Skeletal muscle tissue (tissue), 4 donors: ENCODE measurements around the gene BCAS3. TPM values are rescaled to one million over a fixed set of nuclear protein-coding genes. Genes with fewer than 3 reads are reported as not detected.
"Not testable (repeated sequence)": the region's sequence is repeated elsewhere in the genome, so short reads cannot be mapped to it uniquely, and the experiment has no call there.

Experiments
- H3K27ac ChIP-seq: one replicate; pipeline ENCODE4 v1.7.0; 2013; ENCODE audit warnings: mild to moderate bottlenecking, low read depth, low read length, inconsistent platforms
- H3K27me3 ChIP-seq, 3 donors: one replicate each; pipeline ENCODE4 v1.7.0; 2013; ENCODE audit warnings: low read length in 3 of 3; ENCODE audit not compliant: control insufficient read depth in 3 of 3, insufficient read depth in 3 of 3
- H3K36me3 ChIP-seq, 3 donors: one replicate each; pipeline ENCODE4 v1.7.0; 2013; ENCODE audit warnings: low read length in 3 of 3; ENCODE audit not compliant: control insufficient read depth in 3 of 3, insufficient read depth in 3 of 3
- H3K4me1 ChIP-seq, 3 donors: one replicate each; pipeline ENCODE4 v1.7.0; 2013; ENCODE audit warnings: low read length in 3 of 3, mild to moderate bottlenecking in 3 of 3; ENCODE audit not compliant: control insufficient read depth in 3 of 3, insufficient read depth in 3 of 3
- H3K4me3 ChIP-seq, 3 donors: one replicate each; pipeline ENCODE4 v1.7.0; 2013; ENCODE audit warnings: low read length in 3 of 3
- H3K9ac ChIP-seq, 3 donors: one replicate each; pipeline ENCODE4 v1.7.0; 2013; ENCODE audit warnings: low read length in 3 of 3, mild to moderate bottlenecking in 3 of 3, moderate library complexity in 2 of 3, low read depth in 1 of 3
- H3K9me3 ChIP-seq, 3 donors: one replicate each; pipeline ENCODE4 v1.7.0; 2013; ENCODE audit warnings: low read length in 3 of 3; ENCODE audit not compliant: control insufficient read depth in 3 of 3
- total RNA-seq: library from RNA; depleted of rRNA; stranded (reverse); fragments of >200 nt; gene quantifications from one replicate; pipeline ENCODE4 v1.2.3, GENCODE V29; 2014
- donor health status: Osteomylitis.

Gene BCAS3
- total RNA-seq, 1 donor from 2014 or later = 25.1 TPM

- Histone ChIP-seq H3K27ac (no peak overlapping the region), H3K9ac (no peak overlapping the region), H3K27me3 (no peaks in the 10 kb centered on the region), H3K9me3 (no peaks in the 10 kb centered on the region), H3K36me3 (no peaks in the 10 kb centered on the region), H3K4me3 (no peak overlapping the region), H3K4me1 (peaks cover 0 to 3% (median 0%) of the 10 kb centered on the region in 3 donors)
Measured at GRCh38 chr17:61010661-61011170, 333.1 kb downstream of the BCAS3 start.

GRCh38 chr17:61011251-61011650, 333.6 kb downstream of the BCAS3 start:
- H3K4me3 ChIP-seq = no peak overlapping the region

GRCh38 chr17:61015966-61016365, 338.3 kb downstream of the BCAS3 start:
- H3K4me1 ChIP-seq = no peaks in the 10 kb centered on the region
- H3K9ac ChIP-seq = no peak overlapping the region
- no peaks in the 10 kb centered on the region for H3K36me3 ChIP-seq
- H3K4me3 ChIP-seq = no peak overlapping the region
- no peaks in the 10 kb centered on the region for H3K9me3 ChIP-seq
- no peak overlapping the region for H3K27ac ChIP-seq
- H3K27me3 ChIP-seq = no peaks in the 10 kb centered on the region

More at GRCh38 chr17:61011251-61011650, 333.6 kb downstream of the BCAS3 start:
- no peaks in the 10 kb centered on the region for H3K9me3 ChIP-seq
- no peaks in the 10 kb centered on the region for H3K27me3 ChIP-seq
- H3K4me1 ChIP-seq = peaks cover 0 to 3% (median 0%) of the 10 kb centered on the region in 3 donors
- no peak overlapping the region for H3K27ac ChIP-seq
- no peak overlapping the region for H3K9ac ChIP-seq
- no peaks in the 10 kb centered on the region for H3K36me3 ChIP-seq

GRCh38 chr17:61017317-61018006, 339.8 kb downstream of the BCAS3 start:
- Histone ChIP-seq H3K27me3 (no peaks in the 10 kb centered on the region), H3K36me3 (no peaks in the 10 kb centered on the region), H3K4me3 (no peak overlapping the region), H3K4me1 (no peaks in the 10 kb centered on the region), H3K9me3 (no peaks in the 10 kb centered on the region), H3K9ac (no peak overlapping the region), H3K27ac (no peak overlapping the region)

GRCh38 chr17:61018938-61019337, 341.3 kb downstream of the BCAS3 start:
- no peak overlapping the region for H3K9ac ChIP-seq
- H3K4me1 ChIP-seq = no peaks in the 10 kb centered on the region
- no peaks in the 10 kb centered on the region for H3K9me3 ChIP-seq

GRCh38 chr17:61023996-61024395, 346.3 kb downstream of the BCAS3 start:
- Histone ChIP-seq H3K27ac (no peak overlapping the region), H3K4me3 (no peak overlapping the region), H3K9me3 (no peaks in the 10 kb centered on the region), H3K27me3 (no peaks in the 10 kb centered on the region), H3K36me3 (no peaks in the 10 kb centered on the region), H3K9ac (no peak overlapping the region), H3K4me1 (no peaks in the 10 kb centered on the region)

More at GRCh38 chr17:61018938-61019337, 341.3 kb downstream of the BCAS3 start:
- Histone ChIP-seq H3K27ac (no peak overlapping the region), H3K27me3 (no peaks in the 10 kb centered on the region), H3K36me3 (no peaks in the 10 kb centered on the region), H3K4me3 (no peak overlapping the region)

GRCh38 chr17:61026818-61027217, 349.2 kb downstream of the BCAS3 start:
- Histone ChIP-seq H3K4me3 (no peak overlapping the region), H3K9ac (no peak overlapping the region), H3K4me1 (no peaks in the 10 kb centered on the region), H3K9me3 (no peaks in the 10 kb centered on the region), H3K36me3 (no peaks in the 10 kb centered on the region), H3K27ac (no peak overlapping the region), H3K27me3 (no peaks in the 10 kb centered on the region)

- H3K27ac ChIP-seq = no peak overlapping the region
- no peaks in the 10 kb centered on the region for H3K4me1 ChIP-seq
- no peak overlapping the region for H3K9ac ChIP-seq
- H3K27me3 ChIP-seq = no peaks in the 10 kb centered on the region
- H3K36me3 ChIP-seq = no peaks in the 10 kb centered on the region
- H3K4me3 ChIP-seq = no peak overlapping the region
- no peaks in the 10 kb centered on the region for H3K9me3 ChIP-seq
Measured at GRCh38 chr17:61029181-61029580, 351.5 kb downstream of the BCAS3 start.

- H3K27ac ChIP-seq = no peak overlapping the region
- no peak overlapping the region for H3K9ac ChIP-seq
- H3K9me3 ChIP-seq = no peaks in the 10 kb centered on the region
- H3K4me1 ChIP-seq = no peaks in the 10 kb centered on the region
- H3K36me3 ChIP-seq = peaks cover 2 to 10% (median 8%) of the 10 kb centered on the region in 3 donors
- H3K4me3 ChIP-seq = no peak overlapping the region
- H3K27me3 ChIP-seq = no peaks in the 10 kb centered on the region
Measured at GRCh38 chr17:61040666-61041065, 363.0 kb downstream of the BCAS3 start.

GRCh38 chr17:61042348-61042747, 364.7 kb downstream of the BCAS3 start:
- not testable (repeated sequence) for H3K36me3 ChIP-seq, H3K4me1 ChIP-seq, H3K4me3 ChIP-seq, H3K27me3 ChIP-seq, H3K27ac ChIP-seq, H3K9ac ChIP-seq, H3K9me3 ChIP-seq
